Measurements from ENCODE around the gene OR56A1. TPM values are rescaled to one million over a fixed set of nuclear protein-coding genes. Genes with fewer than 3 reads are reported as not detected.

Gene OR56A1
- total and polyA plus RNA-seq, 9 of the 15 experiments (the other 6 are each of a cell fraction or from before 2014, with no cell fraction given): not detected

DNA sequence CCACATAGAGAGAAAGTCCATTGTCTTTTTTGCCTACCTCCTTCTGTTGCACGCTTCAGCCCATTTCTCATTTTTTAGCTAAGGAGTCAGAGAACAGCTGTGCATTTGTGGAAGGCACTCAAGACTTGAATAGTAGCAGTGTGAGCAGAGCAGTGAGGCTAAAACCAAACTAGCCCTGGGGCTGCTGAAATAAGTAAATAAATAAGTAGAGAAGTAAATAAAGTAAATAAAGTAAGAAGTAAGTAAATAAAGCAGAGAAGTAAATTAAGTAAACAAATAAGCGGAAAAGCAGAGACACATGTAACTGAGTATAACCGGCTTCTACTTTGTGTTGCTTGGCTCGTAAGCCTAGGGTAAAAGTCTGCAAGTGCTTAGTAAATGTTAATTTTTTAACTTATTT, 41.4 kb downstream of the OR56A1 start:
- Histone ChIP-seq H3K27ac (ENCODE audit: extremely low read depth, low read depth, low read length) (no peak overlapping the region), H3K79me2 (ENCODE audit: control insufficient read depth, insufficient read depth, low read length) (no peaks in the 10 kb centered on the region), H3K9me1 (ENCODE audit: control insufficient read depth, insufficient read depth, low read length) (no peaks in the 10 kb centered on the region), H4K20me1 (replicated peaks; ENCODE audit: control insufficient read depth, insufficient read depth, low read length) (no peaks in the 10 kb centered on the region), H3K36me3 (ENCODE audit: control insufficient read depth, insufficient read depth, low read length) (no peaks in the 10 kb centered on the region), H3K4me3 (no peak overlapping the region), H3K27me3 (ENCODE audit: control insufficient read depth in 2 of 2, insufficient read depth in 2 of 2, low read length in 2 of 2) (peaks cover 0 to 5% of the 10 kb centered on the region in 2 experiments; a peak in 1 of 5 replicates), H3K4me1 (replicated peaks in 1 of 2; ENCODE audit: control insufficient read depth in 2 of 2, insufficient read depth in 2 of 2, low read length in 2 of 2) (no peaks in the 10 kb centered on the region), H3K4me2 (ENCODE audit: insufficient read depth, low read length) (no peak overlapping the region), H3K9me3 (replicated peaks; ENCODE audit: control insufficient read depth, insufficient read depth, low read depth, low read length) (no peaks in the 10 kb centered on the region), H3K9ac (ENCODE audit: insufficient read depth in 1 of 2, low read depth in 2 of 2, low read length in 2 of 2) (no peak overlapping the region), H2AFZ (ENCODE audit: low read depth, low read length) (no peak overlapping the region)
- POLR2A ChIA-PET: no interaction called here
- CTCF ChIA-PET (ENCODE audit: low intra/inter-chr PET ratio): no interaction called here
- TF ChIP-seq XRCC3 (IDR thresholded peaks at IDR 0.05): no peak
- no peak for TF ChIP-seq BCL6 (CRISPR knock-in tag; IDR thresholded peaks at IDR 0.05)
- no peak for TF ChIP-seq POLR3A (IDR thresholded peaks at IDR 0.05; ENCODE audit: borderline replicate concordance, extremely low read depth, insufficient read depth, insufficient read length)
- no peak for TF ChIP-seq ILF3 (IDR thresholded peaks at IDR 0.05; ENCODE audit: borderline replicate concordance)
- no peak for TF ChIP-seq KDM4B (IDR thresholded peaks at IDR 0.05; ENCODE audit: borderline replicate concordance in 2 of 2, low read depth in 1 of 2)
- TF ChIP-seq, protein P1, sequence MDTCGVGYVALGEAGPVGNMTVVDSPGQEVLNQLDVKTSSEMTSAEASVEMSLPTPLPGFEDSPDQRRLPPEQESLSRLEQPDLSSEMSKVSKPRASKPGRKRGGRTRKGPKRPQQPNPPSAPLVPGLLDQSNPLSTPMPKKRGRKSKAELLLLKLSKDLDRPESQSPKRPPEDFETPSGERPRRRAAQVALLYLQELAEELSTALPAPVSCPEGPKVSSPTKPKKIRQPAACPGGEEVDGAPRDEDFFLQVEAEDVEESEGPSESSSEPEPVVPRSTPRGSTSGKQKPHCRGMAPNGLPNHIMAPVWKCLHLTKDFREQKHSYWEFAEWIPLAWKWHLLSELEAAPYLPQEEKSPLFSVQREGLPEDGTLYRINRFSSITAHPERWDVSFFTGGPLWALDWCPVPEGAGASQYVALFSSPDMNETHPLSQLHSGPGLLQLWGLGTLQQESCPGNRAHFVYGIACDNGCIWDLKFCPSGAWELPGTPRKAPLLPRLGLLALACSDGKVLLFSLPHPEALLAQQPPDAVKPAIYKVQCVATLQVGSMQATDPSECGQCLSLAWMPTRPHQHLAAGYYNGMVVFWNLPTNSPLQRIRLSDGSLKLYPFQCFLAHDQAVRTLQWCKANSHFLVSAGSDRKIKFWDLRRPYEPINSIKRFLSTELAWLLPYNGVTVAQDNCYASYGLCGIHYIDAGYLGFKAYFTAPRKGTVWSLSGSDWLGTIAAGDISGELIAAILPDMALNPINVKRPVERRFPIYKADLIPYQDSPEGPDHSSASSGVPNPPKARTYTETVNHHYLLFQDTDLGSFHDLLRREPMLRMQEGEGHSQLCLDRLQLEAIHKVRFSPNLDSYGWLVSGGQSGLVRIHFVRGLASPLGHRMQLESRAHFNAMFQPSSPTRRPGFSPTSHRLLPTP (IDR thresholded peaks at IDR 0.05; ENCODE audit: borderline replicate concordance, extremely low read depth, insufficient read length): no peak
- TF ChIP-seq POLR2AphosphoS2 (IDR thresholded peaks at IDR 0.05; ENCODE audit: low read length): no peak
- TF ChIP-seq PML (IDR thresholded peaks at IDR 0.05; ENCODE audit: low read length): no peak
- TF ChIP-seq OTX1 (CRISPR knock-in tag; IDR thresholded peaks at IDR 0.05): no peak
- TF ChIP-seq GTF2F1 (IDR thresholded peaks at IDR 0.05; ENCODE audit: low read depth, low read length): no peak
- no peak for TF ChIP-seq FOXA1 (IDR thresholded peaks at IDR 0.05; ENCODE audit: borderline replicate concordance)
- TF ChIP-seq, protein P2, sequence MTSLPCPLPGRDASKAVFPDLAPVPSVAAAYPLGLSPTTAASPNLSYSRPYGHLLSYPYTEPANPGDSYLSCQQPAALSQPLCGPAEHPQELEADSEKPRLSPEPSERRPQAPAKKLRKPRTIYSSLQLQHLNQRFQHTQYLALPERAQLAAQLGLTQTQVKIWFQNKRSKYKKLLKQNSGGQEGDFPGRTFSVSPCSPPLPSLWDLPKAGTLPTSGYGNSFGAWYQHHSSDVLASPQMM (CRISPR knock-in tag; IDR thresholded peaks at IDR 0.05): no peak
- DNase-seq (ENCODE audit: extremely low read depth in 1 of 4, low spot score in 3 of 4) (no peak), ATAC-seq (no peak), FAIRE-seq (no peak)
- intact Hi-C loops (cut with micrococcal nuclease) (no loop called here), in situ Hi-C loops (cut with MboI) (no loop called here)
- 0% methylated on average over 4 of the region's 4 CpGs for WGBS (ENCODE audit: insufficient coverage, low coverage, missing lambda C conversion rate)
- BruUV-seq (replicated peaks): no TSS peak
